Gastrocnemius medialis (tissue), 4 donors: Measurements from ENCODE around the gene GRIN2A.

Source experiments
- POLR2A ChIP-seq, 2 donors: fragments of 450-650 bp; IDR thresholded peaks; one replicate each; pipeline ENCODE4 v1.6.1; 2017; ENCODE audit warnings: antibody characterized with exemption in 2 of 2, mild to moderate bottlenecking in 2 of 2, moderate library complexity in 2 of 2
- TF ChIP-seq, protein P1 (sequence below), 5 experiments: fragments of 450-650 bp in 3 of 5; fragments of 200-600 bp in 2 of 5; sonication (generic) in 2 of 5; IDR thresholded peaks in 4 of 5; conservative IDR thresholded peaks in 1 of 5; 1 replicate in 4 of 5; 2 replicates in 1 of 5; pipeline ENCODE4 v1.5.1; 2016 to 2019; ENCODE audit warnings: antibody characterized with exemption in 5 of 5, mild to moderate bottlenecking in 3 of 5, moderate library complexity in 3 of 5

DNA sequence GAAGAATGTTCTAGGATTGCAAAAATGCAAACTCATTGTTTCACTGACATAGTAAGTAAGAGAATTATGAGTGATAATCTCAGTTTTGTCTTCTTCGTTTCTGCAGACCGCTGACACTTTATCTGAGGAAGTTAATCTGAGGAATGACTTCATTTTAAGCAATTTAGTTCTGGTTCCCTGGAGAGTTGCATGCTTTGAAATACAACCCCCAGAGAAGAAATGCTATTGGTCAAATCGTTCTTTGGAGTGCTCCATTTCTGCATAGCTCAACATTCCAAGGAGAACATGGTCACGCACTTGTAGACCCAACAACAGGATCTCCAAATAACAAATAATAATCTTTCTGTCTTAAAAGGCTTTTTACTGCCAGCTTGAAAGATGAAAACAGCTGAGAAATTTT is 427.1 kb downstream of the GRIN2A start:
- TF ChIP-seq, protein P1, sequence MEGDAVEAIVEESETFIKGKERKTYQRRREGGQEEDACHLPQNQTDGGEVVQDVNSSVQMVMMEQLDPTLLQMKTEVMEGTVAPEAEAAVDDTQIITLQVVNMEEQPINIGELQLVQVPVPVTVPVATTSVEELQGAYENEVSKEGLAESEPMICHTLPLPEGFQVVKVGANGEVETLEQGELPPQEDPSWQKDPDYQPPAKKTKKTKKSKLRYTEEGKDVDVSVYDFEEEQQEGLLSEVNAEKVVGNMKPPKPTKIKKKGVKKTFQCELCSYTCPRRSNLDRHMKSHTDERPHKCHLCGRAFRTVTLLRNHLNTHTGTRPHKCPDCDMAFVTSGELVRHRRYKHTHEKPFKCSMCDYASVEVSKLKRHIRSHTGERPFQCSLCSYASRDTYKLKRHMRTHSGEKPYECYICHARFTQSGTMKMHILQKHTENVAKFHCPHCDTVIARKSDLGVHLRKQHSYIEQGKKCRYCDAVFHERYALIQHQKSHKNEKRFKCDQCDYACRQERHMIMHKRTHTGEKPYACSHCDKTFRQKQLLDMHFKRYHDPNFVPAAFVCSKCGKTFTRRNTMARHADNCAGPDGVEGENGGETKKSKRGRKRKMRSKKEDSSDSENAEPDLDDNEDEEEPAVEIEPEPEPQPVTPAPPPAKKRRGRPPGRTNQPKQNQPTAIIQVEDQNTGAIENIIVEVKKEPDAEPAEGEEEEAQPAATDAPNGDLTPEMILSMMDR (IDR thresholded peaks at IDR 0.05 in 4 of 5, conservative IDR thresholded peaks at IDR 0.05 in 1 of 5), result no peak
- TF ChIP-seq POLR2A (IDR thresholded peaks at IDR 0.05), result no peak
